CD4-positive, alpha-beta T cell treated with Interleukin-15 for 4 hours (primary cell): ENCODE data around the gene IL21R.

Experiments
- DNase-seq: peaks from one replicate; pipeline ENCODE4 v3.0.0-alpha.2; 2020; ENCODE audit warnings: low spot score

Gene IL21R

DNA sequence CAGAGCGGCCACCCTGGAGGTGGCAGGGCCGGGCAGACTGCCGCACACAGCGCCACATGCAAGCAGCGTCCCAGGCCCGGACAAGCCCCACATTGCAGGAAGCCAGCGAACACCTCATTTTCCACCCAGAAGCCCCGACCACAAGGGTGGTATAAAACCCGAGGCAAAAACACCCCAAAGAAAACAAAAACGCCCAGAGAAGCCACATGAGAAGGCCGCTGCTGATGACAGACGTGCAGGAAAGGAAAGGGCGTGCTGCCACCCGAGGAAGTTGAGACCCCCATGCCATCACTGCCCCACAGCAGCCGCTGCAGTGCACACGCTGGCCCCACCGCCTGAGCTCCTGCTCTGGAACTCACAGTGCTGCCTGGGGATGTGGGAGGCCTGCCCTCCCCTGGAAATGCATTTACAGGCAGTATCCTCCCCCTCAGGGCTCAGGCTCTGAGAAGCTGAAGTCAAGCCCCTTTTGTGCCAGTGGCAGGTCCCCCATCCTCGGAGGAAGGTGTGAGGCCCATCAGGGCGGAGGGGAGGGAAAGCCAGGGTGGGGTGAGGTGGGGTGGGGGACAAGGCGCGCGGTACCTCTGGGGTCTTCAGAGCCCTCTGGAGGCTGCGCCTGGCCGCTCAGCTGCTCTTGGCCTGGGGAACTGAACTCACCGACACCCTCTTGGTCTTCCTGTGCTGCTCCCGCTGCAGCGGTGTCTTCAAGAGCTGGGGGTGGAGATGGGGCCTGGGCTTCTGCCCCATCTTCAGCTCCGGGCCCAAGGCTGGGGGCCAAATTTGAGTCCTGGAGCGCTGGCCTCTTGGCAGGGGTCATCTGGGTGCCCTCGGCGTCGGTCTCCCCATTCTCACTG, 62.0 kb downstream of the IL21R start:
- DNase-seq, result peak; percentile 71

DNA sequence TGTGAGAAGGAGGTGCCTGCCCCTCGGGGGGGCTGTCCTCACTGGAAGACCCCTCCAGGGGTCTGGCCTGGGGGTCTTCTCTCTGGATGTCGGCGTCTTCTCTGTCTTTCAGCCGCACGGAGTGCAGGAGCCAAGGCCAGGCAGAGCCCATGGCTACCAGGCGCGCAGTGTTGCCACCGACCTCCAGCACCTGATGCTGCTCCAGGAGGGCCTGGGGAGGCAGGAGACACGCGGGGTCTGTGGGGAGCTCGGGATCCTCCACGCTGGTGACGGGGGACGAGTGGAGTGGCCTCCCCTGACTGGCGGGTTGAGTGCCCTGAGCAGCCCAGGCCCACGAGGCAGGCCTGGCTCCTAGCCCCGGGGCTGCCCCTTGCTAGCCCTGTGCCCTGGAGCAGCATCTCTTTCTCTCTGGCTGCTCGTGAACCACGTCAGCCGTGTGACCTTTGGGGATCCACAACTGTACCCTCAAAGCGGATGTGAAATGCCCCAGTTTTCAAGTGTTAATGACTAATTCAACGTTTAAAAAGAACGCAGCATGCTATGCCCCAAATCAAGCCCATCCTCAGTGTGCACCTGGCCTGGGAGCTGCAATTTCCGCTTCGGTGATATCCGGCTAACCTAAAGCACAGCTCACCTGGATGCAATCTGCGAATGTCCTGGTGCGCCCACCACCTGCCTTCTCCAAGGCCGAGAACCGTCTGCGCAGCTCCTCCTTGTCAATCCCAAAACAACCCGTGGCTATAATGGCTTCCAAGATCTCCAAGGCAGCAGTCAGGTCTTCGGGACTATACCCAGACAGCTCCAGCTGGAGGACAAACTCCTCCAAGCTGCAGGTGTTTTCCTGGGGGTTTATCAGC, 62.9 kb downstream of the IL21R start:
- peak; percentile 43 for DNase-seq

DNA sequence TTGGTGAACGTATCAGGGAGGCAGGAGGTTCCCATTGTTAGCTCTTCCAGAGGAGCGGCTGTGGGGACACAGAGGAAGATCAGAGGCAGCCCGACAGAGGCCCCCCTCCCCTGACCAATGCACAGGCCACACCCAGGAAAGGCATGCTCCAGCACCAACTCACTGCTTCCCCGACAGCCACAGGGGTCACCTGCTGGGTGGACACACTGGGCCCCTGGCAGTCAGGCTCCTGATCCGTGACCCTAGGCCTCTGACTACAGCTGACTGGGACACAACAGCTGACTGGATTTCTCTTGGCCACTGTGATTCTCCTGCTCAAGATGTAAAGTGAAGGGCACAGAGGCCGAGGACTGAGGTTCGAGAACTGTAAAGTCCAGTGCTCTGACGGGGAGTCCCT, 63.5 kb downstream of the IL21R start:
- no peak for DNase-seq

DNA sequence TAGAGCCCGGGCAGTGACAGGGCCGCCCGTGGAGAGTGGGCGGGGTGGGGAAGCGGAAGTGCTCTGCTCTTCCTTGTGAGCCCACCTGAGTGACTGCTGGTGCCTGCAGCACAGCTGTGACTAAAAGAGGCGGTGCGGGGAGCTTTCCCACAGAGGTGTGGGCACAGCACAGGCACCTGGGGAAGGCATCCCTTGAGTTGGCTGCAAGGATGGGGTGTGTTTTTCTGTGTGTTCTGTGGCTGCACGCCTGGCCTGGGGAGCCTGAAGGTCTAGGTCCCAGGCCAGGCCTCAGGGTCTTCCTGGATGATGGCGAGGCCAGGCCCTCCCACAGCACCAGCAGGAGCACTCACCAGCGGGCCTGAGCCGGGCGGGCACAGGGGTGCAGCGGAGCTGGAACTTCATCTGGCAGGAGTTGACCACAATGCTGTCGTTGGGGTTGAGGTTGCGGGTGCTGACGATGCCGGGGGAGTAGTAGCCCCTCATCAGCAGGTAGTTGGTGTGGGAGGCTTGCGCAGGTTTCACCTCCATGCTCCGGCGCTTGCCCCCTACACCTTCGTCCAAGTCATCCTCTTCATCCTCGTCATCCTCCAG, 67.1 kb downstream of the IL21R start:
- no peak for DNase-seq

DNA sequence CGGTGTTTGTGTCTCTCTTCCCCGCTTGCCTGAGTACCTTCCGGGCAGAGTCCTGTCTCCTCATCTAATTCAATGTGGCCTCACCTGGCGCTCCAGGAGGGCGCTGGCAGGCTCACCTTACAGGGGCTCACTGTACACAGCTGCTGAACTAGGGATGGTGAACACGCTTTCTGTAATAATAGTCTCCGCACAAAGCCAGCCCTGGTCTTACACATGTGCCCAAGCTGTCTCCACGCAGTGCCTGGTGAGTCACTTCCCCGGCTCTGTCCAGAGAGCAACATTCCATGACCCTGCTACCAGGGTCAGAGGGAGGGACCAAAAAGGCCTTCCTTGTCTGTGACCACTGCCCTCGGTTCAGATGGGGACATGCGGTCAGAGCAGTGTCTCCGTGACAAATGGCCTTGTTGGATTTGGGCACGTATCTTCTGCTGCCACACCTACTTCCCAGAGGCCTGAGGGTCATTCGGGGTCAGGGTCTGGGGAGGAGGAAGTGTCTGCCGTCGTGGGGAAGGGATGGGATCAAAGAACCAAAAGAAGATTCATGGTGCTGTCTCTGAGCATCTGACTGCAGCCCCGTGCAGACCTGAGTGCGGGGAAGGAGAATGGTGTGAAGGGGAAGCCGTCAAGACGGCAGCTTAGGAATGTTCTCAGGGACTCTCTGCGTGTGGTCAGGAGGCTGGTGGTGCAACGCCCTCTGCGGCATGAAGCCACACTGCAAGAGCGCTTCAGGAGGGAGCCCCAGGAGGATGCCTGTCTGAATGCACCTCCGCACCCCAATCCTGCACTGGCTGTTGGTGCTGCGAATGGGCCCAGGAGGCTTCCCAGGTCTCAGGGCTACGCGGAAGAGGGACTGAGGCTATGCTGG, 68.8 kb downstream of the IL21R start:
- no peak for DNase-seq

DNA sequence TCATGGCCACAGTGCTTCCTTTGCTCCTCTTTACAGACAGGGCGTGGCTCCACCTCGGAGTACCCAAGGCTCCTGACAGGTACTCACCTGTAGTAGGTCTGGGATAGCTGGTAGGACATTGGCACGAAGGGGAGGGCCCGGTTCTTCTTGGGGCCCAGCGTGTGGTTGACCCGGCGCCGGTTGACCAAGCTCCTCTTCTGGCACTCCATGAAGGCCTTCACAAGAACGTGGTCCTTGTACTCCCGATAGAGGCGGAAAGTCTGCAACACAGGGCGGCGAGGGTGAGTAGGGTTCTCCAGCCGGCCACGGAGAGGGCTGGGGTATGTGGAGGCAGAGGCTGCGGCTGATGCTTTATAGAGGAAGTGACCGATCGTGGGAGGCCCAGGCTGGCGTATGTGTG, 69.7 kb downstream of the IL21R start:
- no peak for DNase-seq

DNA sequence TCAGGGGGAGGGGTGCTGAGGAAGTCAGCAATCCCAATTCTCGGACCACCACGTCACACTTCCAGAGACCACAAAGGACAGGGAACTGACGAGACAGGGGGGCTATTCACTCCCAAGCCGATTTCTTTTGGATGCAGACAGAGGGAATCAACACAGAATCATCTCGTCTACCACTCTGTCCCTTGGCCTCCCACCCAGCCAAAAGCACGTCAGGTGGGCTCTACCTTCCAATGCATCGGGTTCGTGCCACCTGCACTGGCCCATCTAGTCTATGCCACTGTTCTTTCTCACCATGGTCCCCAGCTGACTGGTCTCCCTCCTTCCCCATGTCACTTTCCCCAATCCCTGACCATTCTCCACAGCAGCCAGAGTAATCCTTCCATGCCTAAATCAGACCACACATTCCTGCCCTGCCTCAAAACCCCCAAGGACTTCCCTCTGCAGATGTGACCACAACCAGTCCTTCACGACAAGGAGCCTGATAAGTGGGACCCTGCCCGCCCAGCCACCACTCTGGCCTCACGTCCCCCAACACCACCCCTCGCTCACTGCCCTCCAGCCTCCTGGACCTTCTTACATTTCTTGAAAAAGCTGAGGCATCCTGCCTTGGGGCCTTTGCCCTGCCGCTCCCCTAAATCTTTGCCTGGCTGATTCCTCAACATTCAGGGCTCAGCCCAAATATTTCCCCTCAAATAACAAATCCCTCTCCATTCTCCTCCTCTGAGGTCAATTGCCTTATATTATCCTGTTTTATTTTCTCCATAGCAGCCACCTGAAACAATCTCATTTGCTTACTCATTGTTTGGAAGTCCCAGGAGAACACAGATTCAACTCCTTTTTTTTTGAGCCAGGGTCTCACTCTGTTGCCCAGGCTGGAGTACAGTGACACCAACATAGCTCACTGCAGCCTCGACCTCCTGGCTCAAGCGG, 70.4 kb downstream of the IL21R start:
- no peak for DNase-seq

DNA sequence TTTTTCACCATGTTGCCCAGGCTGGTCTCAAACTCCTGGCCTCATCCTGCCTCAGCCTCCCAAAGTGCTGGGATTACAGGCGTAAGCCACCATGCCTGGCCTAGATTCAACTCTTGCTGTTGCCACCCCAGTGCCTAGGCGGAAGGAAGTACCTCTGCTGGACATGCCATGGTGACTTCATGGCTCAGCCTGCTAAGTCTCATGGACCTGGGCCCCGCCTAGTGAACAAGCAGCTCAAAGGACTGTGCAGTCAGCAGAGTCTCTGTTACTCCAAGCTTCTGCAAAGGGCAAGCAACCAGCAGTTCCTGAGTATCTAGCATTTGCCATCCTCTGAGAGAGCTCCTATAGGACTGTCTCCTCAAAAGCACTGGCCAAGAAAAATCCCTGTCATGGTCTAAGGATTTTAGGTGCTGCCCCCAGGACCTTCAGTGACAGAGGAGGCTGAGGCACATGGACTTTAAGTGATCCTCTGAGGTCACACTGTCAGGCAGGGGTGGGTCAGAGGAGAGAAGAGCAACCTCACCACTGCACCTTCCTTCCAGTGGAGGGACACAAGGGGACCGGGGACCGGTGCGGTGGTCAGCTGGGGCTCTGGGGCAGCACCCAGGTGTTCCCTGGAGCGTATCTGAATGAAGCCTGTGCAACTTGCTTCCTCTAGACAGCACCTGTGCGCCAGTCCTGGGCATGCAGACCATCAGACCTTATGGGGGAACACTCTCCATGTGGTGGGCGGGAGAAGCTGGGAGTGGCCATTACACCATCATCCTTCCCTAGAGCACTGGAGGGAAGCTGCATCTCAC, 71.3 kb downstream of the IL21R start:
- no peak for DNase-seq

DNA sequence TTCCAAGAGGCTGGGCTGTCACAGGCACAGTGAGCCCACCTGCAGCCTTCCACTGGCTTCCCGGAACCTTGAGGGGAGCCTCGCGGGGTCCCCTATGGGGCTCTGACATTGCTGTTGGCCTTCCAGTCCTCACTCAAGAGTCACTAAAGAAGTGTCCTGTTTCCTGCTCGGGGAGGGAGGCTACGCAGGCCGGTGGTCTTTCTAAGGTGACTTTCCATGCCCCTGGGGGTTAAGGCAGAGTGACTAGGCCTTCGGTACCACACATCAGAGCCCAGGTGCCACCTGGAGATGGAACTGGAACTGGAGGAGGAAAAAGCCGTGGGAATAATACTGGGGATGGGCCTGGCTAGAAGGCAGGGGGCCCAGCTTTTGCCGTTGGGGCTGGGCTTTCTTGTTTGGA, 72.1 kb downstream of the IL21R start:
- DNase-seq, result no peak

DNA sequence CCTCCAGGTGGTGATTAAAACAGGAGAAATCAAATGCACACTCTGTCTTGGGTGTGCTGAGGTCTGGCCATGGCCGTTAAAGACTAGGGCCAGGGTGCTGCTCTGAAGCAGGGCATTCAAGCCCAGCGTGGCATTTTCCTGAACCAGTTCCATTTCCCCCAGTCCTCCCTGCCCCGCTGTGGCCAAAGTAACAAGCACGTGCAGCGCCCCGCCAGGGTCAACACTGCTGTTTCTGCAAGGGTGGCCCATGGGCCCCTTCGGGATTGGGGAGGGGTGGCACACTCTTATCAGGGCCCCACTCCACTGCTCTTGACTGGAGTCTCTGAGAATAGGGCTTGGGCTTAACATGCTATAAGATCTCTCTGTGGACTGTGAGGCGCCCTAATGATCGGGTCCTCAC, 72.9 kb downstream of the IL21R start:
- no peak for DNase-seq

DNA sequence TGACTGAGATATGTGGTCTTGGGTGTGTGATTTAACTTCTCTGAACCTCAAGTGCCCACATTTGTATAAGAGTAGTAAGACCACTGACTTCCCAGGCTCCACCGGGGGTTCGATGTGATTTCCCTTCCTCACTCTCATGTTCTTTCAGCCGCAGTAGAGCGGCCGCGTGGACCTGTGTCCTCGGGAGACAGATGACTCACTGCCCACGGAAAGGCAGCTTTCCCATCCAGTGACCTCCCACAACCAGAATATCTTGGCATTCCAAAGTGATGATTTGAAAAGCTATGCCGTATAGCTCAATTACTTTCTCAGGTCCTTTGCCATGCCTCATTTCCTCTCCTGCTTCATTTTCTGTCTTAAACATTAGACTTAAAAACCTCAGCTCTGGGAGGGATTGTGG, 73.6 kb downstream of the IL21R start:
- no peak for DNase-seq

DNA sequence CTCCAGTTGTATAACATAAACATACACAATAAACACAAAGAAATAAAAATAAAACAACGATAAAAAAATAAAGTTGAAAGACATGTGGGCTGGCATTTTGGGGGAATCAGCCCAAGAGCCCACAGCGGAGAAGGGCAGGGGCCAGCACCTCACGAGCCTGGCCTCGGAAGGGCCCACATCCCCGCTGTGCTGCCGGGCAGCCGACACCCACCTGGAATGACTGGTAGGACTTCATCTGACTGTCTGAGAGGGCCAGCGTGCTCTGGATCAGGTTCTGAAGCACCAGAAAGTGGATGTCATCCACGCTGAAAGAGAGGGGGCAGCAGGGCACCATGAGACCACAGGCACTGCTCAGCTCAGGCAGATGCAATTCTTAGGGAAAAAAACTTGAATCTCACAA, 74.3 kb downstream of the IL21R start:
- no peak for DNase-seq

DNA sequence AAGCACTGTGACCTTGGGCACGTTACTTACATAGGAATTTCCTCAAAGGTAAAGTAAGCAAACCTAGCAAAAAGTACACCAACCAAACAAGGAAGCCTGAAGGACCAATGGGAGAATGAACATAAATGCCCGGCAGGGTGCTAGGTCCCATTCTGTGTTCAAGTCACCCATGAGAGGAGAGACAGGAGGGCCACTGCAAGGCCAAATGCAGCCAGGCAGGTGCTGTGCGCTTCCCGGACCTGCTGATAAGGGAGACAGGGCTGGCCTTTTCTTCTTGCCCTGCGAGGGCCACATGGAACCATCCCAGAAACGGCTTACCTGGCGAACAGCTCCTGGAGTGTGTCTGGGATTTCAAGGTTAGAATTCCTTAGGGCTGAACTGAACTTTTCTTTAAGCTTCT, 78.8 kb downstream of the IL21R start:
- no peak for DNase-seq

DNA sequence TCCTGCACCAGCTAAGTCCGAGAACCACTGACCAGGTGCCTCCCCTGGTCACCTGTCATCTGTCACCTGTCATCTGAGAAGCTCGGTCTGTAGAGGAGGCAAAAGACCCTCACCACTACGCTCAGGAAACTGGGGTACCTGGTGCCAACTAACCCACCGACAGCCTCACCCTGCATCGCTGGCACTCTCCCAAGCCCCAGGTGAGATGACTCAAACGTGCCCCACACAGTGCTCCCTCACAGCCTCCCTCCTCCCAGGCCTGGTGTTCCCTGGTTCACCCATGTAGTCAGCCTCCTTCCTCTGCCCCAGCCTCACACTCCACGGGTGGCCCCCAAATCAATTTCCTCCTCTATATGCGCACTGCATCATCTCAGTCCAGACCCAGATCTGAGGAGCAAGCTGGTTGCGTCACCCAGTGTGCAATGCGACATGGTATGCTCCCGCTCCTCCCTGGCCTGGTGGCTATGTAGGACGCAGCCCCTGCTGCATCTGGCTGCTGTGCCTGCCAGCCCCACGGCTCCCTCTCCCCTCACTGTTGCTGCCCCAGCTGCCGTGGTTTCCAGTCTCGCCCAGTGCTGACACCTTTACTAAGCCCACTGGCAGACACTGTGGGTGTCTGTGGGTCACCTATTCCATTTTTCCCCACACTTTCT, 79.4 kb downstream of the IL21R start:
- no peak for DNase-seq

DNA sequence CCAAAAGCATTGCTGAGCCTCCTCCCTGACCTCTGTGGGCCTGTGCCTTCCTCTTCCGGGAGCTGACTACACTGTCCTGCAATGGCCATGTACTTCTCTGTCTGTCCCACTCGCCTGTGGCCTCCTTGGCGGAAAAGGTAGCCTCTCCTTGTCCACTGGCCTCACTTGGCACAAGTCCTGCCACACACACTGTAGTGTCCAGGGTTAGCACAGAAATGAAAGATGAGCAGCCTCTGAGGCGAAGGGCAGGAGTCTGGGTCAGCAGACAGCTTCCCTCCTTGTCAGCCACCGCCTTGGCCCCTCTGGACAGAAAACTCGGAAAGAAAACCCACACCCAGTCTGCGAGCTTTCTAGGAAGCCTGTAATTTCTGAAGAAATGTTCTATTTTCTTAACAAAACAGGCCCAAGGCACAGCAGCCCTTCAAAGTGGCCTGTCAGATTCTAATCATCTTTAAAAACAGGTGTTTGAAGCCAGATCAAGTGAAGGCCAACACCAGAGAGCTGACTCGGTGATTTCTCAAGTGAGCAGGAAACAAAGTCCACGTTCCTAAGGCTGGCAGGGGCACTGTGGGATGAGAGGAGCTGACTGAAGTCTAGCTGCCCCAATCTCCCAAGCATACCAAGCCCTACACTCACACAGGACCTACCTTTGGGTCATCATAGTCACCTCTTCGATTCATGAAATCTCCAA, 80.6 kb downstream of the IL21R start:
- no peak for DNase-seq

DNA sequence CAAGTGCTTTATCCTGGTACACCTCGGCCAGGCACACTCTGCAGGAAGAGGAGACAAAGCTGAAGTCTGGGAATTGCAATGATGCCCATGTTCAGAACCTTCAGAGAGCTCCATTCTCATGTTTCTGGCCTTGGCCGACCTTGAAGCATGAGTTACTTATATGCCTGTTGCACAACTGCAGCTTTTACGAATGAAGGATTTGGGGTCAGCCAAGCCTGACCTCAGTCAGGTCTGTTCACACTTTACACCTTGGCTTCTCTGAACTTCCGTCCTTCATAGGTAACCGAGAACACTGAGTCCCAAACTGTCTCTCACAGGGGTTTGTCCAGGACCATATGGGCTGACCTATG, 81.1 kb downstream of the IL21R start:
- no peak for DNase-seq

DNA sequence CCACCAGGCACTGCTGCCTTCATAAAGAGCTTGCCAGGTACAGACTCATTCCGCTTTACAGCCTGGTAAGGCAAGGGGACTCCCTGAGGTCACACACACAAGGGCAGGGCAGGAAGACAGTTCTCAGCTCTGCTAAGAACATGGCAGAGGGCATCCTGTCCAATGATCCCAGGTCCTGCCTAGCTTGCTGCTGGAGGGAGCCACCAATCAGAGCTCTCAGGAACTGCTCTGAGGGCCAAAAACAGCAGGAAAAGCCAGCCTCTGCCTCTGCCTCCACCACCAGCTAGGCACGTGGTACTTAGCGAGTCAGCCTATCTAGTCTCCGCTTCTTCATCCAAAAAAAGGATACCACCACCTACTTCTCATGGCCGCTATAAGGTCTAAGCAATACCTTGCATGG, 81.7 kb downstream of the IL21R start:
- DNase-seq, result no peak

DNA sequence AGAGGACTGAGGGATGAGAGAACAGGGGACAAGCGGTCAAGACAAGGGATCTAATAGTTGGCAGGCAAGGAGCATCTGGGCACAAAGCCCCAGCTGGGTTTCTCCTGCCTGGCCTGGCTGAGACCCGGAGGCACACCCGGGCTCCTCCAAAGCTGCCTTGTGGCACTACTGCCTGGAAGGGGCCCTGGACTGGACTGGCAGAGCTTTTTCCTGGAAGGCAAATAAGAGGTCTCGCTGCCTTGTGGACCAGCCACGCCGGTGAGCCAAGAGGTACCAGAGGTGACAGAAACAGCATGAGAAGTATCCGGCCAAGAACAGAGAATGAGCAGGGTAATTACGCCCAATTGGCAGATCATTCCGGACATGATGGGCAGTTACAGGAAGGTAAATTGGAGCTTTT, 83.2 kb downstream of the IL21R start:
- no peak for DNase-seq

DNA sequence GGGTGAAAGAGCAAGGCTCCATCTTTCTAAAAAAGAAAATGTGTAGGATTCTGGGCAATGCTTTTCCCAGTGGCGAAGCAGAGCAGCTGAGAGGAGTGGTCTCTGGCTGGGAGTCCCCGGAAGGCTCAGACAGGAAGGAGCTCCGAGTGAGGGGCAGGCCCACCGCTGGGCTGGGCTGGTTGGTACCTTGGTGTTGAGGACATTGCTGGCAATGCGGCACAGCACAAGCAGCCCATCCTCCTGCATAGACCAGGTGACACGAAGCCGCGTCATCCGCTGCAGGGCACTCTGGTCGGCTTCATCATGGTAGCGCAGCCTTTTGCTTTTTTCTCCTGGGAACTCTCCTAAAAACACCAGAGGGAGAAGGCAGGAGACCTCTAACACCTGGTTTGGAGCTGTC, 83.8 kb downstream of the IL21R start:
- DNase-seq, result no peak
